HEK293T (cell line): ENCODE data around the gene NOXO1.

Source experiments
- ARNT ChIP-seq: fragments of 450-650 bp; IDR thresholded peaks from 2 replicates; pipeline ENCODE4 v1.6.1; 2017; ENCODE audit warnings: mild to moderate bottlenecking
- BHLHE40 ChIP-seq: fragments of 450-650 bp; IDR thresholded peaks from 2 replicates; pipeline ENCODE4 v1.6.1; 2016; ENCODE audit warnings: mild to moderate bottlenecking, moderate library complexity, borderline replicate concordance
- FOXA1 ChIP-seq: fragments of 450-650 bp; IDR thresholded peaks from 2 replicates; pipeline ENCODE4 v1.6.1; 2016; ENCODE audit warnings: mild to moderate bottlenecking
- FOXK2 ChIP-seq: fragments of 450-650 bp; IDR thresholded peaks from 2 replicates; pipeline ENCODE4 v1.6.1; 2016; ENCODE audit warnings: mild to moderate bottlenecking
- FOXM1 ChIP-seq: fragments of 450-650 bp; IDR thresholded peaks from 2 replicates; pipeline ENCODE4 v1.6.1; 2017; ENCODE audit warnings: mild to moderate bottlenecking, borderline replicate concordance
- HDGF ChIP-seq: fragments of 450-650 bp; IDR thresholded peaks from 2 replicates; pipeline ENCODE4 v1.6.1; 2017; ENCODE audit warnings: antibody characterized with exemption, borderline replicate concordance
- L3MBTL2 ChIP-seq: fragments of 450-650 bp; conservative IDR thresholded peaks from 2 replicates; pipeline ENCODE4 v1.6.1; 2016; ENCODE audit warnings: mild to moderate bottlenecking
- NFRKB ChIP-seq: fragments of 450-650 bp; IDR thresholded peaks from 2 replicates; pipeline ENCODE4 v1.6.1; 2016; ENCODE audit warnings: mild to moderate bottlenecking, moderate library complexity
- SP1 ChIP-seq: fragments of 450-650 bp; IDR thresholded peaks from 2 replicates; pipeline ENCODE4 v1.6.1; 2017
- SUZ12 ChIP-seq: fragments of 450-650 bp; IDR thresholded peaks from 2 replicates; pipeline ENCODE4 v1.6.1; 2016; ENCODE audit warnings: mild to moderate bottlenecking
- TARDBP ChIP-seq: fragments of 450-650 bp; IDR thresholded peaks from 2 replicates; pipeline ENCODE4 v1.6.1; 2016

DNA sequence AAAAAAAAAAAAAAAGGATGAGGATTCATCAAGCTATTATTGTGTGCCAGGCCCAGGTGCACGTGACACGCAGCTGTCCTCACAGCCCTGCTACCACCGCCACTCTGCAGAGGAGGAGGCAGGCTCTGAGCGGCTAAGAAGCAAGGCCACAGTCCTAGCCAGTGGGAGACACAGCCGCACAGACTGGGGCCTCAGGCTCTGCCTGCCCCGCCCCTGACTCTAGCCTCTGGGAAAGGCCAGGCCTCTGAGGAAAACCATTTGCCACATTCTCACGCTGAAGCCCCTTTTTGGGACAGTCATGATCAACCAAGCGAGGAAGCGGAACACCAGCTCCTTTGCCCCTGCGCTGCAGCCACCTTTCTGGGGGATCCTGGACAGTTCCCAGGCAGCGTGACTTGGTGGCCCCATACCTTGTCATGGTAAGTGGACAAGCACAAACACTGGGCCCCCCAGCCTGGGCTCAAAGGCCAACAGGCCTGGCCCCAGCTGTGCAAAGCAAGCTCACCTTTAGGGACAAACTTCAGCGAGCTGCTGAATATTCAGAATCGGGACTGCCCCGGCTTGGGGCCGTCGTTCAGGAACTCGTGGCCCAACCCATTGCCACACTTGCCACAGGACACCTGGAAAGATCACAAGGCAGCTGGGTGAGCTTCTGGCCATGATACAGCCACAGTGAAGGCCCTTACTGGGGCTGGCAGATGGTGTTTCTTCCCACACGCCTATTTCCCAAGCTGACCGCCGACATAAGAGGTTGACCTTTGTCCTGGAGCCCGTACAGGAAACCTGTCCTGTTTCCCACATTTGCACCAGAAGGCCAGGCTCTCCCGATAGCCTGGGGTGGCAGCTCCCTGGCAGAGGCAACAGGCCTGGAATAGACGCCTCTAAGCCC lies 40.8 kb downstream of the NOXO1 start:
- TF ChIP-seq HDGF (no peak), FOXA1 (no peak), SP1 (no peak), TARDBP (no peak), ARNT (no peak), SUZ12 (no peak), BHLHE40 (no peak), FOXM1 (no peak), NFRKB (no peak), L3MBTL2 (no peak), FOXK2 (no peak)
